Activated CD4-positive, alpha-beta T cell treated with anti-CD3 and anti-CD28 coated beads for 4 hours (primary cell): Measurements from ENCODE around the gene MAP2K2.
"Not testable (repeated sequence)": the region's sequence is repeated elsewhere in the genome, so short reads cannot be mapped to it uniquely, and the experiment has no call there.

Source experiments
- DNase-seq, 2 donors: peaks; one replicate each; pipeline ENCODE4 v3.0.0-alpha.2; 2020

The MAP2K2 gene

DNA sequence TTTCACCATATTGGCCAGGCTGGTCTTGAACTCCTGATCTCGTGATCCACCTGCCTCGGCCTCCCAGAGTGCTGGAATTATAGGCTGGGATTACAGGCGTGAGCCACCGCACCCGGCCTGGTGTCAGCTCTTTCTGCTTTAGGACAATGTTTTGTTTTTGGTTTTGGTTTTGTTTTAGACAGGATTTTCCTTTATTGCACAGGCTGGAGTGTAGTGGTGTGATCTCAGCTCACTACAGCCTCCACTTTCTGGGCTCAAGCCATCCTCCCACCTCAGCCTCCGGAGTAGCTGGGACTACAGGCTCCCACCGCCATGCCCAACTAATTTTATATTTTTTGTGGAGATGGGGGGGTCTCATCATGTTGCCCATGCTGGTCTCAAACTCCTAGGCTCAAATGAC, 5.1 kb upstream of the MAP2K2 start:
- DNase-seq, result not testable (repeated sequence)

GRCh38 chr19:4127322-4127721, 3.4 kb upstream of the MAP2K2 start:
- DNase-seq, result not testable (repeated sequence)

GRCh38 chr19:4124638-4125037, 716 bp upstream of the MAP2K2 start:
- no peak for DNase-seq

DNA sequence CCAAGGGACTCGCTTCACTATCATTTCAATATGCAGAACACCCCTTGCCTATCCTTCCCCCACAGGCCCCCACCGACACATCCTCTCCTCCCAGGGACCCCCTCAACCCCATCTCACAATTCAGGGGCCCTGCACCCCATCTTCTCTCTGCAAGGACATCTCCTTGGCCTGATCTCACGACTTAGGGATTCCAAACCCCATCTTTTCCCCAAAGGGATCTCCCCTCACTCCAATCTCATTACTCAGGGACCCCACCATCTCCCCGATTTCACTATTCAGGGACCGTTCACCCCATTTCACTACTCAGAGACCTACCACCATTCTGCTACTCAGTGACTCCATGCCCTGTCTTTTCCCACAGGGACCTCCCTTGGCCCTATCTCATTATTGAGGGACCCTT, 1.4 kb downstream of the MAP2K2 start:
- DNase-seq, result no peak

DNA sequence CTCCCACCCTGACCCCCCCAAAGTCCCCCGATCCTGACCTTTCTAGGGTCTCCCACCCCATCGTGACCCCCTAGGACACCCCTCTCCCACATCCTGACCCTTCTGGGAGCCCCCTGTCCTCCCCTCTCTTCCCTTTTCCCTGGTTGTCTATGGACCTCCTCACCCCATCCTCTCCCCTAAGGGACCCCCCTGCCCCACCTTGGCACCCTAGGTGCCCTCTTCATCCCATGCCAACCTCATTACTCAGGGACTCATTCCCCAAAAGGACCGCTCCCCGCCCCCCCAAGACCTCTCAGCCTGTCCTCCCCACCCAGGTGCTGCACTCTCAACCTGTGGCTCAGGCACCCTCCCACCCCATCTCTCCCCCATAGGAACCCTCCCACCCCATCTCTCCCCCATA, 2.1 kb downstream of the MAP2K2 start:
- no peak for DNase-seq

DNA sequence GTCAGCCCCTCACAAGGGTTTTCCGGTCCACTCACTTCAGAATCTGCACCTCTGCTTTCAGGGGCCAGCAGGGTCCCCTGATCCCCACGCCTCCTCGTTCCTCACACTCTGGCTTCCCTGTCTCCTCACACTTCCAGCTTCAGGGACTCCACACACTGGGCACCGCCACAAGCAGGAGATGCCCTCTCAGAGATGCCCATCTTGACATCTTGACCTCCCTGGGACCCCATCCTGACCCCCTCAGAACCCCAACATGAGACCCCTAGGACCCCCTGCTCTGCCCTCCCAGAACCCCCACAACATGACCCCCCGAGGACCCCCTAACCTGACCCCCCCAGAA, 2.7 kb downstream of the MAP2K2 start:
- no peak for DNase-seq

- no peak for DNase-seq
Measured at GRCh38 chr19:4120559-4121272, 3.2 kb downstream of the MAP2K2 start.

DNA sequence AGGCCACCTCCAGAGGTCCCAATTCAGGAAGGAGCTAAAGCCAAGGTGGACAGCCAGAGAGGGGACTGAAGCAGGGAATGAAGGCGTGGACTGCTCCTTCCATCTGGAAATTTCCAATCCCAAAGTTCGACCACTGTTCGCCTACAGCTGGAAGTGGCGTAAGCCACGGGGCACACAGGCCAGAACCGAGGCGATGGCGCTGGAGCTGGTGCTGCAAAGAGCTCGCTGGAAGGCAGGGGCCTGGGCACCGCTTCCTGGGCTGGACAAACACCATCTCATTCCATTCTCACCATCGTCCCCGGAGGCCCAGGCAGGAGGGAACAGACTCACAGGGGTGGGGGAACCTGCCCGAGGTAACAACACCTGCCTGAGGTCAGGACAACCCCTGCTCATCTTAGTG, 4.2 kb downstream of the MAP2K2 start:
- DNase-seq, result no peak

DNA sequence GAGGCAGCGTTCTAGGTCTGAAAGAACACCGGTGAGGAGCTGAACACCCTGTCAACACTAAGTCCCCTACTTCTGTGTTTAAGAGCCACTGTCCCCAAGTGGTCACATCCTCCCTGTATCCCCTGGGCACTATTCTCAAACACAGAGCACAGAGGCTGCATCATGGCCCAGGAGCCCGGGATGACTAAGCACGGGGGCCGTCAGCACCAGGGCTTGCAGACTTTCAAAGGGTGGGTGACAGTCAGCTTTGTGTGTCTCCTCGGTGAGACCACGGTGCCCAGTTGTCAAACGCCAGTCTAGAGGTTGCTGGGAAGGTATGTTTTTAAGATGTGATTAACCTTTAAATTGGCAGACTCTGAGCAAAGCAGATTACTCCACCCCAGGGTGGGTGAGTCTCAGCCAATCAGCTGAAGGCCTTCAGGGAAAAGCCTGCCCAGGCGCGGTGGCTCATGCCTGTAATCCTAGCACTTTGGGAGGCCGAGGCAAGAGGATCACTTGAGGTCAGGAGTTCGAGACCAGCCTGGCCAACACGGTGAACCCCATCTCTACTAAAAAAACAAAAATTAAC, 8.0 kb downstream of the MAP2K2 start:
- no peak for DNase-seq

DNA sequence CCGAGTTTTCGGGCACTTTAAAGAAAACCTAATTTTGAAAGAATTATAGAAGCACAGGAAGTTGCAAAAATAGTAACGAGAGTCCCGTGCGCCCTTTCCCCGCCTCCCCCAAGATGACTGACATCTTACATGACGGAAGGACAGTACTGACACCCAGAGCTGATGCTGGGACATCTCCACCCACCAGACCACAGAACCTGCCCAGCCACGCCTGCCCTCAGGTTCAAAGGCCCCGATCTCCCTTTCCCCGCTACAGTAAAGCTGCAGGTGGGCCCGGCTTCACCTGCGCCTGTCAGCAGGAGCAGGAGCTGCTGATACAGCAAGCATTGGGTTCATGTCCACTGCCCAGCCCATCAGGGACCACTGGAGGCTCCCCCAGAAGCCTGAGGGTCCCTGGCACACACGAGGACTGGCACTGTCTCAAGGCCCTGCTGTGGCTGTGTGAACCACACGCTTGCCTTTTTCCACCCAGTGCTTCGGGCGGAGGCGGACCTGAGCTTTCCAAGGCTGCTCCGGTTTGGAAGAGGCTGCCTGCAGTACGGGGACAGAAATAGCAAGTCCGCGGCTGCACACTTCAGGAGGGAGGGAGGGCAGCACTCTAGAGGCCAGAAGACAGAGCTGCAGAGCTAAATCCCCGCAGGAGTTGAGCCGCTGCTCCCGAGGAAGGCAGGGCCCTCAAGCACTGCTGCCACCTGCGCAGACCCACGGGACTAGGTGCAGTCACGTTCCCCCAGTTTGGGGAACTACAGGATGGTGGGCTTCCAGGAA, 8.7 kb downstream of the MAP2K2 start:
- DNase-seq, result peak; percentile 24 to 44

GRCh38 chr19:4114181-4114580, 9.7 kb downstream of the MAP2K2 start:
- no peak for DNase-seq

- no peak for DNase-seq
Measured at GRCh38 chr19:4113398-4114088, 10.4 kb downstream of the MAP2K2 start.

- no peak for DNase-seq
Measured at GRCh38 chr19:4112367-4112766, 11.6 kb downstream of the MAP2K2 start.

- DNase-seq, result no peak
Measured at GRCh38 chr19:4109626-4109945, 14.3 kb downstream of the MAP2K2 start.

DNA sequence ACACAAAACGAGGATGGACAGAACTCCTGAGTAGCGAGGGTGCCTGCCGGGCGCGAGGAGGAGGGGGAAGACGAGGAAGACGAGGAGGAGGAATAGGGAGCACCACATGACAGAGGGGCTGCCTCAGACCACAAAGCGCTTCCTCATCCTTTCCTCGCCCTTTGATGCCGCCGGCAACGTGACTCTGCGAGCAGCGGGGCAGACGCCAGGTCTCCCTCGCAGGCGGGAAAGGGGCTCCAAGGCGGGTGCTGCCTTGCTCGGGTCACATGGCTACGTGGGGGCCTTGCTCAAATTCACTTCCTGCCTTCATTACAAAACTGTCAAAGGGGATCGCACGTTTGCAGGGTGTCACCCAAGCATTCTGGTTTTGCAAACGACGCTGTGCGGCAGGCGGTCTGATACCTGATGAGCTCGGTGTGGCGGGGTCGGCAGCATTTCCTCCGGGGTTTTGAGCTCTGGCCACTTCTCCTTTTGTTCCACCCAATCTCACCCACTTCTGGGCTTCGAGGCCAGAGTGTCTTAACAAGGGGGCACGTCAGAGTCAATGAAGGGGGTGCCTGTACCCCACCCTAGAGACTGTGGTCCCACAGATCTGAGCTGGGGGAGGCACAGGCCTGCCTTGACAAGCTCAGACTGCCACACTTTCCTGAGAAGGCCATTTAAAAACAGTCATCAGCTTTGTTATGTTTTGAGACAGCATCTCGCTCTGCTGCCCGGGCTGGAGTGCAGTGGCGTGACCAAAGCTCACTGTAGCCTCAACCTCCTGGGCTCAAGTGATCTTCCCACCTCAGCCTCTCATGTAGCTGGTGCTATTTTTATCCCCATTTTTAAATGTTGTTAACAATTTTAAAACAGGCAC, 14.9 kb downstream of the MAP2K2 start:
- DNase-seq, result peak; percentile 59

- no peak for DNase-seq
Measured at GRCh38 chr19:4103080-4103433, 20.9 kb downstream of the MAP2K2 start.

DNA sequence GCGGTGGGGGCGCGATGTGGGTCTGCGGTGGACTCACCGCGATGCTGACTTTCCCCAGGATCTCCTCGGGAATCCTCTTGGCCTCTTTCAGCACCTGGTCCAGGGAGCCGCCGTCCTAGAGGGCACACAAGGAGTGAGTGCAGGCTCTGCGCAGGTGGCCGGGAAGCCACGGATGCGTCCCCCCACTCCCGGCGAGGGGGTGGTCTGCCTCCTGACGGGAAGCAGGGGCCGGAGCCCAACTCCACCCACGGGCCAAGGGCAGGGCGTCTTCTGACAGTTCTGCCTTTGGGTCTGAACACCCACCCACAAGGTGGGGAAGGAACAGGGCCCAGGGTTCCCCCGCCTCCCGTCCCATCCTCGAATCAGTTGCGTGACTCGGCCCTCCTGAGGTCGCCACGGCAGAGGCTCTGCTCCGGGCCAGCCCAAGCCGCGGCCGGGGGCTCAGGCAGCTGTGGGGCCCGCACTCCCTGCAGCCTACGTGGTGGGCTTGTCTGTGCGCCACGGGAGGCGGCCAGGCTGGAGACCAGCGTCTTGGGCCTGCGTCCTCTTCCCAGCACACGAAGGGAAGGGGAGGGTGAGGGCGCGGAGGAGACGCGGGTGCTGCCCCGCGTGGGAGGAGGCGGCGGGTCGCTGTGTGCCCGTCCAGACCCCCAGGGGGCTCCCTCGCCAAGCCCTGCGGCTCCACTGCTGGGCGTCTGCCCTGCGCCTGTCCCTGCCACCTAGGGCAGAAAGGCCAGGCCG, 21.4 kb downstream of the MAP2K2 start:
- DNase-seq, result no peak

GRCh38 chr19:4101496-4101770, 22.5 kb downstream of the MAP2K2 start:
- DNase-seq, result no peak

GRCh38 chr19:4100647-4101495, 23.1 kb downstream of the MAP2K2 start:
- DNase-seq, result no peak

GRCh38 chr19:4099041-4099764, 24.7 kb downstream of the MAP2K2 start:
- DNase-seq, result no peak

DNA sequence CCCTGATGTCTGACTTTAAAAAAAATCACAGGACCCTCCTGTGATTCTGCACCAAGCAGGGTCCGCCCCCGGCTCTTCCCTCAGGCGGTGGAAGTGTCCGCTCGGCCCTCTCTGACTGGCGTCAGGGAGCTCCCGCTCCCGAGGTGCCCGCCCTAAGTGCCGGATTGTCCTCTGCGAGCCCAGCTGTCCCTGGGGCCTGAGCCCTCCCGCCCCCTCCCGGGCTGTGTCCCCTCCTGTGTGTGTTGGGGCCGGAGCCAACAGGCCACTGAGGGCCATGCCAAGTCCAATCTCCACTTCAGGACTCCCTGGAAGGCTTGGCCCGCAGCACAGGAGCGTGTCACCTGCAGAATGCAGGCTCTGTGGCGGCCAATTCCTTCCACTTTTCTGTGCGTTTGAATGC, 25.4 kb downstream of the MAP2K2 start:
- DNase-seq, result no peak
